Measurements from ENCODE around the gene ZRANB3.

ZRANB3 gene

DNA sequence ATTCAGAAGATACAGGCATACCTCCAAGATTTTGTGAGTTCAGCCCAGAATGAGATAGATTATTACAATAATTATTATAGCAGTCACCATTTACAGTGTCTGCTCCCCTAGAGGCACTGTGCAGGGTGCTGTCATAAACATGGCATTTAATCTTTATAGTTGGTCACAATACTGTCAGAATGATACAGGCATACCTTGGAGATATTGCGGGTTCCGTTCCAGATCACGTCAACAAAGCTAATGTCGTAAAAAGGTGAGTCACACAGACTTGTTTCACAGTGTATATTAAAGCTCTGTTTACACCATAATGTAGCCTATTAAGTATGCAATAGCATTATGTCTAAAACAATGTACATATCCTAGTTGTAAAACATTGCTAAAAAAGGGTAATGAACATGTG lies 45.6 kb downstream of the ZRANB3 start:
- no peaks in the 10 kb centered on the region for H3K36me3 ChIP-seq (replicated peaks; ENCODE audit: insufficient read depth, low read length)
- no peaks in the 10 kb centered on the region for H3K79me2 ChIP-seq (ENCODE audit: low read length)
- H4K20me1 ChIP-seq (ENCODE audit: insufficient read depth, low read length), result no peaks in the 10 kb centered on the region
- TF ChIP-seq CTCF (IDR thresholded peaks at IDR 0.05; ENCODE audit: low read length) (no peak), EZH2 (optimal IDR thresholded peaks at IDR 0.05; ENCODE audit: low read depth, low read length) (no peak), EZH2phosphoT487 (IDR thresholded peaks at IDR 0.05; ENCODE audit: low read length) (no peak)
- no peak overlapping the region for H3K9ac ChIP-seq (ENCODE audit: low read length)
- no peak overlapping the region for H2AFZ ChIP-seq (ENCODE audit: low read length)
- no peak overlapping the region for H3K4me3 ChIP-seq (ENCODE audit: low read length)
- H3K9me2 ChIP-seq (replicated peaks; ENCODE audit: insufficient read depth, low read length), result no peaks in the 10 kb centered on the region
- H3K9me3 ChIP-seq (replicated peaks; ENCODE audit: insufficient read depth, low read length), result no peaks in the 10 kb centered on the region
- H3K27me3 ChIP-seq (replicated peaks; ENCODE audit: insufficient read depth, low read length), result no peaks in the 10 kb centered on the region
- H3F3A ChIP-seq (ENCODE audit: insufficient read depth, low read length), result no peaks in the 10 kb centered on the region
- no peak overlapping the region for H3K27ac ChIP-seq (ENCODE audit: low read length)
- no peak for DNase-seq
- H3K4me2 ChIP-seq (ENCODE audit: low read depth, low read length), result no peak overlapping the region
- H3K4me1 ChIP-seq (ENCODE audit: low read length), result no peaks in the 10 kb centered on the region

- no peak overlapping the region for H2AFZ ChIP-seq (ENCODE audit: low read length)
- H3K4me2 ChIP-seq (ENCODE audit: low read depth, low read length), result no peak overlapping the region
- H3K27ac ChIP-seq (ENCODE audit: low read length), result no peak overlapping the region
- TF ChIP-seq EZH2phosphoT487 (IDR thresholded peaks at IDR 0.05; ENCODE audit: low read length) (no peak), CTCF (IDR thresholded peaks at IDR 0.05; ENCODE audit: low read length) (no peak), EZH2 (optimal IDR thresholded peaks at IDR 0.05; ENCODE audit: low read depth, low read length) (no peak)
- H3K27me3 ChIP-seq (replicated peaks; ENCODE audit: insufficient read depth, low read length), result no peaks in the 10 kb centered on the region
- no peaks in the 10 kb centered on the region for H3K79me2 ChIP-seq (ENCODE audit: low read length)
- no peak overlapping the region for H3K4me3 ChIP-seq (ENCODE audit: low read length)
- peaks cover 3% of the 10 kb centered on the region; the same call in 1 of the 2 replicates for H3F3A ChIP-seq (ENCODE audit: insufficient read depth, low read length)
- DNase-seq, result no peak
- no peaks in the 10 kb centered on the region for H3K36me3 ChIP-seq (replicated peaks; ENCODE audit: insufficient read depth, low read length)
- H3K9ac ChIP-seq (ENCODE audit: low read length), result no peak overlapping the region
- no peaks in the 10 kb centered on the region for H3K9me3 ChIP-seq (replicated peaks; ENCODE audit: insufficient read depth, low read length)
- no peaks in the 10 kb centered on the region for H4K20me1 ChIP-seq (ENCODE audit: insufficient read depth, low read length)
- no peaks in the 10 kb centered on the region for H3K9me2 ChIP-seq (replicated peaks; ENCODE audit: insufficient read depth, low read length)
- no peaks in the 10 kb centered on the region for H3K4me1 ChIP-seq (ENCODE audit: low read length)
Measured at GRCh38 chr2:135475128-135475527, 55.9 kb downstream of the ZRANB3 start.

GRCh38 chr2:135473567-135473966 lies 57.5 kb downstream of the ZRANB3 start:
- no peak for TF ChIP-seq EZH2phosphoT487 (IDR thresholded peaks at IDR 0.05; ENCODE audit: low read length)
- TF ChIP-seq CTCF (IDR thresholded peaks at IDR 0.05; ENCODE audit: low read length), result peak; percentile 59
- no peak for TF ChIP-seq EZH2 (optimal IDR thresholded peaks at IDR 0.05; ENCODE audit: low read depth, low read length)
- DNase-seq, result peak; percentile 43
- Histone ChIP-seq H3F3A (ENCODE audit: insufficient read depth, low read length) (peaks cover 3% of the 10 kb centered on the region; the same call in 1 of the 2 replicates), H3K4me1 (ENCODE audit: low read length) (no peaks in the 10 kb centered on the region), H2AFZ (ENCODE audit: low read length) (no peak overlapping the region), H3K36me3 (replicated peaks; ENCODE audit: insufficient read depth, low read length) (no peaks in the 10 kb centered on the region), H3K79me2 (ENCODE audit: low read length) (no peaks in the 10 kb centered on the region), H3K27ac (ENCODE audit: low read length) (no peak overlapping the region), H3K9me2 (replicated peaks; ENCODE audit: insufficient read depth, low read length) (no peaks in the 10 kb centered on the region), H3K27me3 (replicated peaks; ENCODE audit: insufficient read depth, low read length) (no peaks in the 10 kb centered on the region), H3K4me3 (ENCODE audit: low read length) (no peak overlapping the region), H3K9ac (ENCODE audit: low read length) (no peak overlapping the region), H3K9me3 (replicated peaks; ENCODE audit: insufficient read depth, low read length) (no peaks in the 10 kb centered on the region), H4K20me1 (ENCODE audit: insufficient read depth, low read length) (no peaks in the 10 kb centered on the region), H3K4me2 (ENCODE audit: low read depth, low read length) (no peak overlapping the region)

All from MM.1S (cell line).